Upper lobe of left lung (tissue), 4 donors: Measurements from ENCODE around the gene SRSF9.

Experiments used
- EP300 ChIP-seq, 4 donors: sonication (generic); formaldehyde crosslinking; IDR thresholded peaks; one replicate each; pipeline ENCODE4 v1.5.1; 2017; ENCODE audit warnings: antibody characterized with exemption in 4 of 4, control low read depth in 2 of 4
- TF ChIP-seq, protein P1 (sequence below), 6 experiments: fragments of 450-650 bp in 4 of 6; fragments of 200-600 bp in 2 of 6; sonication (generic) in 2 of 6; IDR thresholded peaks; one replicate each; pipeline ENCODE4 v1.5.1; 2016 to 2019; ENCODE audit warnings: antibody characterized with exemption in 6 of 6

DNA sequence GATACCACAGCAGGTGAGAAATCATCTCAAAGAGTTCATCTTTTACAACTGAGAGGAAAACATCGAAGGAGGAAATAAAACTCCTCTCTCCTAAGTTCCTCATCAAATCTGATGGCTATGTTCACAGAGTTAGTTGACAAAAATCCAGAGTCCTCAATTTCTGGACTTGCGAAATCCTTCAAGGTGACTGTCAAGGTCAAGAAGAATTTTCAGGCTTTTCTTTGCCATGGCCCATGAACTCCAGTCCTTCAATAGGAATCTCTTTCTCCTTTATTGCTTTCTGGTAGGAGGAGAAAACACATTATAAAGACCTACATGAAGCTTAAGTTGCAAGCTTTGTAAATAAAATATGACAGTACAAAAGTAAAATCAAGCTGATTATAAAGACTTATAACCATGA, 24.9 kb downstream of the SRSF9 start:
- TF ChIP-seq EP300 (IDR thresholded peaks at IDR 0.05) = no peak
- TF ChIP-seq, protein P1, sequence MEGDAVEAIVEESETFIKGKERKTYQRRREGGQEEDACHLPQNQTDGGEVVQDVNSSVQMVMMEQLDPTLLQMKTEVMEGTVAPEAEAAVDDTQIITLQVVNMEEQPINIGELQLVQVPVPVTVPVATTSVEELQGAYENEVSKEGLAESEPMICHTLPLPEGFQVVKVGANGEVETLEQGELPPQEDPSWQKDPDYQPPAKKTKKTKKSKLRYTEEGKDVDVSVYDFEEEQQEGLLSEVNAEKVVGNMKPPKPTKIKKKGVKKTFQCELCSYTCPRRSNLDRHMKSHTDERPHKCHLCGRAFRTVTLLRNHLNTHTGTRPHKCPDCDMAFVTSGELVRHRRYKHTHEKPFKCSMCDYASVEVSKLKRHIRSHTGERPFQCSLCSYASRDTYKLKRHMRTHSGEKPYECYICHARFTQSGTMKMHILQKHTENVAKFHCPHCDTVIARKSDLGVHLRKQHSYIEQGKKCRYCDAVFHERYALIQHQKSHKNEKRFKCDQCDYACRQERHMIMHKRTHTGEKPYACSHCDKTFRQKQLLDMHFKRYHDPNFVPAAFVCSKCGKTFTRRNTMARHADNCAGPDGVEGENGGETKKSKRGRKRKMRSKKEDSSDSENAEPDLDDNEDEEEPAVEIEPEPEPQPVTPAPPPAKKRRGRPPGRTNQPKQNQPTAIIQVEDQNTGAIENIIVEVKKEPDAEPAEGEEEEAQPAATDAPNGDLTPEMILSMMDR (IDR thresholded peaks at IDR 0.05) = no peak
